GM12891 (cell line): ENCODE results near the gene LONRF2.

Source experiments
- DNase-seq: peaks from one replicate; pipeline ENCODE4 v3.0.0; 2011; ENCODE audit warnings: low spot score; ENCODE audit not compliant: insufficient read length
- FAIRE-seq: peaks from 2 replicates; lab custom pipeline; 2011; peaks lifted over from hg19 to GRCh38; lab: Jason Lieb, UNC
- PAX5 ChIP-seq: IDR thresholded peaks from 2 replicates; pipeline ENCODE4 v1.6.1; 2011; ENCODE audit warnings: low read length, moderate library complexity, mild to moderate bottlenecking; ENCODE audit not compliant: insufficient read depth, severe bottlenecking
- POLR2A ChIP-seq: IDR thresholded peaks from 2 replicates; pipeline ENCODE4 v1.6.1; 2011; ENCODE audit warnings: low read depth, low read length, control low read depth
- POLR2AphosphoS5 ChIP-seq: IDR thresholded peaks from 2 replicates; pipeline ENCODE4 v1.6.1; 2011; ENCODE audit warnings: low read depth, low read length, control low read depth
- POU2F2 ChIP-seq: IDR thresholded peaks from 2 replicates; pipeline ENCODE4 v1.6.1; 2011; ENCODE audit warnings: low read depth, mild to moderate bottlenecking, control low read depth, low read length, moderate library complexity
- SPI1 ChIP-seq: IDR thresholded peaks from 2 replicates; pipeline ENCODE4 v1.6.1; 2011; ENCODE audit warnings: low read depth, low read length, control low read depth
- TAF1 ChIP-seq: IDR thresholded peaks from 2 replicates; pipeline ENCODE4 v1.6.1; 2011; ENCODE audit warnings: low read depth, low read length, control low read depth

The LONRF2 gene

DNA sequence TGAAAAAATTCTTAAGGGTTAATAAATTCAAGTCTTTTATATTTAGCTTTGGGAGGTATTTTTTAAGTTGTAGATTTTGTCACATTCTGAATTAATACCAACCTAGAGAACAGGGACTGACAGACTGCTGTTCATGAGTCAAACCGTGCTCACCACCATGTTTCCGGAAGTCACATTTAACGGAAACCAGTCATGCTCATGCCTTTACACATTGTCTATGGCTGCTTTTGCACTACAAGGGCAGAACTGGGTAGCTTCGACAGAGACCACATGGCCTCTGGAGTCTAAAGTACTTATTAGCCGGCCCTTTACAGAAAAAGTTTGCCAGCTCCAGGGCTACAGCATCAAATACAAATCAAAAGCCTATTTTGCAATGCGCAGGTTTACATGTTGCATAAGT, 33.3 kb downstream of the LONRF2 start:
- DNase-seq = no peak
- TF ChIP-seq POU2F2 (no peak), PAX5 (no peak), SPI1 (no peak), POLR2A (no peak), TAF1 (no peak), POLR2AphosphoS5 (no peak)
- FAIRE-seq = no peak

DNA sequence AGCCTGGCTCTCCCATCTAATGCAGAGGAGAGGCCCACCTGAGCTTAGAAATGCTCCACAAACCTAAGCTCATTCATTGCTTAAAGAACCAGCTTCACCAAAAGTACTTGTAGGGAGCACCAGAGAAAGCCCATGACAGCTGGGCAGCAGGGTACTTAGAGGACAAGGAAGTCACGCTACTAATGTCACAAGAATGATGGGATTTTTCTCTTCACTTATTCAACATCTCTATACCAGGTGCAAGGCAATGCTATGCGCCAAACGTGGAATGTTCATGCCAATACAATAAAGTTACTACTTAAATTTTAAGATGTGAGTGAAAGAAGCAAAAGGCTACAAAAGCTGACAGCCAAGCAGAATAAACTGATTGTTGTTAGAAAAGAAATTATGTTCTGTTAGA, 36.0 kb downstream of the LONRF2 start:
- FAIRE-seq (no peak), DNase-seq (no peak)

DNA sequence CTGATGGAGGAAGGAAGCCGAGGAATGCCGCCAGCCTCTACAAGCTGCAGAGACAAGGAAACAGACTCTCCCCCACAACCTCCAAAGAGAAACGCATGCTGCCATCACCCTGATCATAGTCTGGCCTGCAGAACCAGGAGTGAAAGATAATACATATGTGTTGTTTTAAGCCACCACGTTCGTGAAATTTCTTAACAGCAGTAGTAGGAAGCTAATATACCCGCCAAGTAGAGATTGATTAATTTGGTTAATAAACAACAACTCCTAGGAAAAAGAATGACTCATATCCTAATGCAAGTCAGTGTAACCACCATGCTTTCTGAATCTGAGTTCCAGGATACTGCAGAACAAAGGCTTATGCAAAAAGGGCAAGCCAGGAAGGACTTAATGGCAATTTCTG, 36.6 kb downstream of the LONRF2 start:
- FAIRE-seq (no peak), DNase-seq (no peak)
- TF ChIP-seq POLR2AphosphoS5 (no peak), PAX5 (no peak), TAF1 (no peak), POLR2A (no peak)

More for the DNA sequence above, 36.0 kb downstream of the LONRF2 start:
- no peak for TF ChIP-seq POLR2A
- TF ChIP-seq SPI1 = no peak
- TF ChIP-seq POLR2AphosphoS5 = no peak
- TF ChIP-seq PAX5 = no peak
- TF ChIP-seq POU2F2 = no peak
- TF ChIP-seq TAF1 = no peak

DNA sequence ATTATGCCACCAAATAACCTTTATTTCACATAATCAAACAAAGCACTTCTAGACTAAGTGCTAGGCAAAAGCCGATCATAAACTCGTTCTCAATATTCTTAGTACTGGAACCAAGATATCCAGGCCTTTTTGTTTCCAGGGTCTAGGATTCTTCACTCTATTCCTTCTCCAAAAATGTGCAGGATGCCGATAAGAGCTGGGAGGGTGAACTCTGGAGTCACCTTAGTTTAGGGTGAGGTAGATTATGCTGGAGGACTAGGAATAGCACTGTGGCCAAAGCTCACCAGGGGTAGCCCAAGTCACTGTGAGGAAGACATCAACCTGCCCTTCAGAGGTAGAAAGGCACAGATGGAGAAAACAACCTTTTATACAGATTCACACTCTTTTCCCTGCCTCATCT, 37.3 kb downstream of the LONRF2 start:
- FAIRE-seq = no peak
- no peak for TF ChIP-seq TAF1
- no peak for TF ChIP-seq POU2F2
- no peak for TF ChIP-seq SPI1
- no peak for TF ChIP-seq PAX5
- no peak for DNase-seq

DNA sequence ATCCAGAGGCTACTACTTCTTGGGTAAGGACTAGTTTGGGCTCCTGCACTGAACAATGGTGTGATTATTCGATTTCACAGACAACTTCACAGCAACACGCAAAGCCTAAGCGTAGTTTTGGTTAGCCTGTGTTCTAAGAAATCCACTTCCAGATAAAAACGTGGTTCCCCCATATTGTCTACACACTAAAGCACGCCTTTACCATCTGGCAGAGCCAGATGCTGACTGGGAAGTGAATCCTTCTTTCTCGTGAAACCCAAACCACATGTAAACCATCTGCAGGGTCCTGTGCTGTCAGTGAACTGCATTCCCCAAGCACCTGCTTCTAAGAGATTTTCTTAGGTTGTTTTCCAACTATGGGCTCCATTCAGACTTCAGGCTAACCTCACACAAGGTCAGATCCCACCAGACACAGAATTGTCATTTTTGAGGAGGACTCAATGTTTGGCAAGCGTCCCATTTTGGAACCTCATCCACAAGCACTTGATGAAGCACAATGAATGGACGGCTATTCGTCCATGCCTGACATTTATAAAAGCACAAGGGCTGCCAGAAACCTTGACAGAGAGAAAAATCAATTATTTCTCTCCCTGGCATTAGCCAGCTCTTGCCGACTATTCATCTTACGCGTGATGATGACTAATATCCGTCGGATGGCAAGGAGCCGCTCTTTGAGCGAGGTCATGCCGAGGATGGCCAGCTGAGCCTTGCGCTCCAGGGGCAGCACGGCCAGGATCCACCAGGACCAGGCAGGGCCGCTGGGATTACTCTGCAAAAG, 38.4 kb downstream of the LONRF2 start:
- no peak for FAIRE-seq
- no peak for DNase-seq

DNA sequence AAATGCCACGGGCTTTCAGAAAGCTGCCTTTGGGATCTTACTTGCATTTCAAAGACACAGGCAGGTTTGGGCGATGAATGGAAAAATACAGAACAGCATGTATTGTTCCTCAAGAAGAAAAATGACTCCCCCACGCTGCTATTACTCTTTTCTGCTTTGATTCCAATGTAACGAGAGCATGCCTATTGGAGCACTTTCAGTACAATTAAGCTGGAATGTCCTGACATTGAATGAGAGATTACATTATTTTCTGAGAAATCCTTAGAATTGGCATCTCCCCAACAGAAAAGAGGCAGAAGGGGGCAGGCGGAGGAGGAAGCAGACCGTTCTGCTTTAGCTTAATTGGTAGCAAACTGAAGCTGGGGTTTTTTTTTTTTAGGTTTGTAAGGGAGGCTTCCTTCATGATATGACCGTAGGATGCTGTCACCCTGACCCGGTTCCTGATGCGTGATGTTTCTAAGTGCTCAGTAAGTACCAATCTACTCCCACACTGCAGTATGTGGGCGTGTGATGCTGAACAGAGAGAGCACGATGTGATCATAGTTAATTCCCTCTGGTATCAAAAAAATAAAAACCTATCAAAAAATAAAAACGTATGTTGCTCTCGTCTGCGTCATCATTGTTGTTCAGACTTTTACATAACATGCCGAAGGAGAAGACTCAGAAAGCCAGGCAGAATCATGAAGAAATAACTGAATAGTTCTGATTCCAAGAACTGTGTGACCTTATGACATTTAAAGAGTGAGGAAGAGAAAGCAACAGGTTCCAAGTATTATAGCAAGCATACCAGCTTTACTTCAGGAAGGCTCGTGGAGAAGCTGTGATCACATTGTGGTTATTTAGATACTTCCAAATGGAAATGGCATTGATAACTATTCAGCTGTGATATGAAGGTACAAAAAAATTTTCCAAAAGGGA, 40.5 kb downstream of the LONRF2 start:
- FAIRE-seq (no peak), DNase-seq (no peak)

More for the DNA sequence above, 38.4 kb downstream of the LONRF2 start:
- no peak for TF ChIP-seq TAF1
- no peak for TF ChIP-seq POU2F2
- TF ChIP-seq PAX5 = no peak
- TF ChIP-seq SPI1 = no peak
- TF ChIP-seq POLR2AphosphoS5 = no peak
- TF ChIP-seq POLR2A = no peak

DNA sequence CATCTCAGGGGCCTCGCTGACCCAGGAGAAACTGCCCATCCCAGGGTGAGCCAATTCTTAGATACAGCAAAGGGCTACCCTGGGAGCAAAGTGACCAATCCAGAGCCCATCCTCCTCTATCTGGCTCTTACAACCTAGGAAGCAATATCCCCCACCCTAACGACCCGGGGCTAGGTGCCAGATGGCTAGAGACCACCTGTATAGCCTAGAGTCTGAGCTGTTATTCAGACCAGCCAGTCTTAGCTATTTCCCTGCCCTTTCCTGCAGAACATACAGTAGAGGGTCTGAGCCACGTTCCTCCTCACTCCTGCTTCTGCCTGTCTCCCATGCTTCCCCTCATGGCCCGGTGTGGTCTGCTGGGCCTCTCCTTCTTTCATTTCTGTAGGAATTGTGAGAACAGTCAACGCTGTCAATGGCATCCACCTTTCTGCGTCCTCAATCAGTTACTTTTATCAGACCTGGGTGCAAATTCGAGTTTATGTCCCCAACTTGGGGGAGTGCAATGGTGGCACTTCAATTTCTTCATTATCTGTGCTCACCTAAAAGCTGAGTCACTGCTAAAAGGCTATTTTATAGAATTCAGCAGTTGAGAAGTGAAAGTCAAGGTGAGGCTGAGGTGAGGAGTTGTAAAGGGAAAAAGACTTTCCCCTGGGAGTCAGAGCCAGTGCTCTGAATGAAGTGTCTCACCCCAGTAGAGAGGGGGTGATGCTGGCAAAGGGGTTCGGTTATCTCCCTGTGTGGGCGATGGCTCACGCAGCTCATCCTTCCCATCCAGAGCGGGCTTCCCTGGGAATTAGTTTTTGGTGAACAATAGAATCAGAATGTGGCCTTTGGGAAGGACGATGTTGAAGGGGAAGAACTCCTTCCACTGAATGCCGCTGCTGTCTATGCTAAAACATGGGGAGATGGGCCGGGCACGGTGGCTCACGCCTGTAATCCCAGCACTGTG, 42.4 kb downstream of the LONRF2 start:
- TF ChIP-seq POU2F2 (no peak), SPI1 (no peak), TAF1 (no peak), PAX5 (no peak), POLR2AphosphoS5 (no peak), POLR2A (no peak)
- DNase-seq = no peak
- FAIRE-seq = no peak

More for the DNA sequence above, 40.5 kb downstream of the LONRF2 start:
- TF ChIP-seq POU2F2 (no peak), SPI1 (no peak), POLR2AphosphoS5 (no peak), TAF1 (no peak), PAX5 (no peak), POLR2A (no peak)

DNA sequence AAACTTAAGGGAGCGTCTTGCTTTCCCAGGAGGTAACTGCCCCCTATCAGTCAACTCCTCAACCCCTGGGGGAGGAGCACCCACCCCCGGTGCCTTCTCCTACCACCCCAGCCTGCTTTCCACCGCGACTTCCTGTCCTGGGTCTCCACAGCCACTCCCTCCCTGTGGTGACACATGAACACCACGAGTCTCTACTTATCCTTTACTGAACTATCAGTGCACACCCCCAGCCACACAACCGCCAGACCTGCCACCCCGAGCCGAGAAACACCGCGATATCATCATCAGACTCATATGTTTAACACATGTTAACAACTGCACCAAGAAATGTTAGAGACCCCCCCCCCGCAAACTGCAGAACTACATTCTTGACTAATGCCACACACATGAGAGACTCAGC, 43.3 kb downstream of the LONRF2 start:
- DNase-seq = no peak
- TF ChIP-seq POLR2AphosphoS5 (no peak), POU2F2 (no peak), SPI1 (no peak), TAF1 (no peak)
- FAIRE-seq = no peak

DNA sequence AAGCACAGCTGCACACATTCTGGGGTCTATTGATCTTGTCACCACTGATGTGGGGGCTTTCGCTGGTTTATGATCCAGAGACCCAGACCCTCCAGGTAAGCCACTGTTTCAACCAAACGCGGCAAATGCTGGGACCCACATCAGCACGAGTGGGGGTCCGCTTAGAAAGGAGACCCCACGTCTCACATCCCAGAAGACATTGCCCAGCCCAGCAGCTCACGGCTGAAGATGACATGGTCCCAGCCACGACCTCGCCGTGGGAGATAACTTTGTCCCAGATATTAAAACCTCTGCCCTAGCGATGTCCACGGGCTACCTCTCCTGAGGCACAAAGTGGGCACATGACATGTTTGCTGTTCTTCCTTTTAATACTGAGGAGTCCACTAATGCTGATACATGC, 43.8 kb downstream of the LONRF2 start:
- TF ChIP-seq POLR2A (no peak), POLR2AphosphoS5 (no peak), SPI1 (no peak), POU2F2 (no peak), PAX5 (no peak), TAF1 (no peak)
- DNase-seq (no peak), FAIRE-seq (no peak)
